ENCODE data around the gene SCUBE1. TPM values are rescaled to one million over a fixed set of nuclear protein-coding genes. Genes with fewer than 3 reads are reported as not detected.

SCUBE1 gene
- total and polyA plus RNA-seq, 4 donors: 1.6 to 7.9 (median 5.0) TPM

GRCh38 chr22:43232445-43232844 is 110.7 kb downstream of the SCUBE1 start:
- Histone ChIP-seq H3K27me3 (ENCODE audit: control insufficient read depth in 3 of 3, insufficient read depth in 3 of 3, low read length in 2 of 3) (no peaks in the 10 kb centered on the region), H3K9ac (ENCODE audit: insufficient read depth in 1 of 2, low read length in 2 of 2) (no peak overlapping the region), H3K9me3 (ENCODE audit: control insufficient read depth in 4 of 4, insufficient read depth in 3 of 4, low read length in 3 of 4) (no peaks in the 10 kb centered on the region), H3K36me3 (ENCODE audit: control insufficient read depth in 4 of 4, insufficient read depth in 4 of 4, low read length in 4 of 4) (no peaks in the 10 kb centered on the region), H3K4me1 (ENCODE audit: control insufficient read depth in 5 of 5, insufficient read depth in 5 of 5, low read length in 5 of 5) (peaks cover 0 to 13% (median 4%) of the 10 kb centered on the region in 5 donors), H3K4me3 (no peak overlapping the region), H3K27ac (ENCODE audit: low read depth in 1 of 2, low read length in 1 of 2) (peak overlapping the region in 1 of 2 donors; percentile 2)
- no peak for ATAC-seq (ENCODE audit: insufficient read depth, low FRiP score)
- TF ChIP-seq, protein P1, sequence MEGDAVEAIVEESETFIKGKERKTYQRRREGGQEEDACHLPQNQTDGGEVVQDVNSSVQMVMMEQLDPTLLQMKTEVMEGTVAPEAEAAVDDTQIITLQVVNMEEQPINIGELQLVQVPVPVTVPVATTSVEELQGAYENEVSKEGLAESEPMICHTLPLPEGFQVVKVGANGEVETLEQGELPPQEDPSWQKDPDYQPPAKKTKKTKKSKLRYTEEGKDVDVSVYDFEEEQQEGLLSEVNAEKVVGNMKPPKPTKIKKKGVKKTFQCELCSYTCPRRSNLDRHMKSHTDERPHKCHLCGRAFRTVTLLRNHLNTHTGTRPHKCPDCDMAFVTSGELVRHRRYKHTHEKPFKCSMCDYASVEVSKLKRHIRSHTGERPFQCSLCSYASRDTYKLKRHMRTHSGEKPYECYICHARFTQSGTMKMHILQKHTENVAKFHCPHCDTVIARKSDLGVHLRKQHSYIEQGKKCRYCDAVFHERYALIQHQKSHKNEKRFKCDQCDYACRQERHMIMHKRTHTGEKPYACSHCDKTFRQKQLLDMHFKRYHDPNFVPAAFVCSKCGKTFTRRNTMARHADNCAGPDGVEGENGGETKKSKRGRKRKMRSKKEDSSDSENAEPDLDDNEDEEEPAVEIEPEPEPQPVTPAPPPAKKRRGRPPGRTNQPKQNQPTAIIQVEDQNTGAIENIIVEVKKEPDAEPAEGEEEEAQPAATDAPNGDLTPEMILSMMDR (IDR thresholded peaks at IDR 0.05; ENCODE audit: control extremely low read depth, extremely low read depth): no peak
- peak in 1 of 3 donors; percentile 31 for DNase-seq
- WGBS, 2 donors: 76 to 84% methylated on average over 8 of the region's 8 CpGs

- Histone ChIP-seq H3K36me3 (ENCODE audit: control insufficient read depth in 4 of 4, insufficient read depth in 4 of 4, low read length in 4 of 4) (no peaks in the 10 kb centered on the region), H3K27me3 (ENCODE audit: control insufficient read depth in 3 of 3, insufficient read depth in 3 of 3, low read length in 2 of 3) (no peaks in the 10 kb centered on the region), H3K4me1 (ENCODE audit: control insufficient read depth in 5 of 5, insufficient read depth in 5 of 5, low read length in 5 of 5) (peaks cover 0 to 15% (median 6%) of the 10 kb centered on the region in 5 donors), H3K27ac (ENCODE audit: low read depth in 1 of 2, low read length in 1 of 2) (no peak overlapping the region), H3K9me3 (ENCODE audit: control insufficient read depth in 4 of 4, insufficient read depth in 3 of 4, low read length in 3 of 4) (no peaks in the 10 kb centered on the region), H3K4me3 (no peak overlapping the region), H3K9ac (ENCODE audit: insufficient read depth in 1 of 2, low read length in 2 of 2) (no peak overlapping the region)
- 62 to 69% methylated on average over 15 of the region's 15 CpGs for WGBS, 2 donors
- ATAC-seq (ENCODE audit: insufficient read depth, low FRiP score) (no peak), DNase-seq (no peak)
- TF ChIP-seq, protein P1 (IDR thresholded peaks at IDR 0.05; ENCODE audit: control extremely low read depth, extremely low read depth): no peak
These were observed 111.5 kb downstream of the SCUBE1 start for GRCh38 chr22:43231724-43232034.

- peaks cover 0 to 17% (median 4%) of the 10 kb centered on the region in 5 donors for H3K4me1 ChIP-seq (ENCODE audit: control insufficient read depth in 5 of 5, insufficient read depth in 5 of 5, low read length in 5 of 5)
- no peak overlapping the region for H3K27ac ChIP-seq (ENCODE audit: low read depth in 1 of 2, low read length in 1 of 2)
- WGBS, 2 donors: 17% methylated on average over 22 to 23 of the region's 23 CpGs
- H3K9me3 ChIP-seq (ENCODE audit: control insufficient read depth in 4 of 4, insufficient read depth in 3 of 4, low read length in 3 of 4): no peaks in the 10 kb centered on the region
- no peak overlapping the region for H3K4me3 ChIP-seq
- no peaks in the 10 kb centered on the region for H3K27me3 ChIP-seq (ENCODE audit: control insufficient read depth in 3 of 3, insufficient read depth in 3 of 3, low read length in 2 of 3)
- DNase-seq (peak; percentile 45 to 73 (median 60)), ATAC-seq (ENCODE audit: insufficient read depth, low FRiP score) (no peak)
- no peaks in the 10 kb centered on the region for H3K36me3 ChIP-seq (ENCODE audit: control insufficient read depth in 4 of 4, insufficient read depth in 4 of 4, low read length in 4 of 4)
- H3K9ac ChIP-seq (ENCODE audit: insufficient read depth in 1 of 2, low read length in 2 of 2): no peak overlapping the region
- TF ChIP-seq, protein P1 (IDR thresholded peaks at IDR 0.05; ENCODE audit: control extremely low read depth, extremely low read depth): peak; percentile 77
These were observed 112.0 kb downstream of the SCUBE1 start for GRCh38 chr22:43230971-43231723.
